ENCODE measurements around the gene RPUSD1.

RPUSD1 gene

GRCh38 chr16:734981-735881 is 53.0 kb downstream of the RPUSD1 start:
- Histone ChIP-seq H3K27ac (no peak overlapping the region), H3K4me3 (no peak overlapping the region)
